PC-3 (cell line): ENCODE results near the gene FKBP11.

Source experiments
- EZH2phosphoT487 ChIP-seq: fragments of 300-600 bp; sonication (generic); IDR thresholded peaks from 2 replicates; pipeline ENCODE4 v1.6.1; 2018; ENCODE audit warnings: mild to moderate bottlenecking, antibody characterized with exemption, low read length, borderline replicate concordance
- TF ChIP-seq, protein P1 (sequence below): fragments of 300-600 bp; sonication (generic); conservative IDR thresholded peaks from 2 replicates; pipeline ENCODE4 v1.5.1; 2017; ENCODE audit warnings: antibody characterized with exemption, low read depth, mild to moderate bottlenecking, low read length

DNA sequence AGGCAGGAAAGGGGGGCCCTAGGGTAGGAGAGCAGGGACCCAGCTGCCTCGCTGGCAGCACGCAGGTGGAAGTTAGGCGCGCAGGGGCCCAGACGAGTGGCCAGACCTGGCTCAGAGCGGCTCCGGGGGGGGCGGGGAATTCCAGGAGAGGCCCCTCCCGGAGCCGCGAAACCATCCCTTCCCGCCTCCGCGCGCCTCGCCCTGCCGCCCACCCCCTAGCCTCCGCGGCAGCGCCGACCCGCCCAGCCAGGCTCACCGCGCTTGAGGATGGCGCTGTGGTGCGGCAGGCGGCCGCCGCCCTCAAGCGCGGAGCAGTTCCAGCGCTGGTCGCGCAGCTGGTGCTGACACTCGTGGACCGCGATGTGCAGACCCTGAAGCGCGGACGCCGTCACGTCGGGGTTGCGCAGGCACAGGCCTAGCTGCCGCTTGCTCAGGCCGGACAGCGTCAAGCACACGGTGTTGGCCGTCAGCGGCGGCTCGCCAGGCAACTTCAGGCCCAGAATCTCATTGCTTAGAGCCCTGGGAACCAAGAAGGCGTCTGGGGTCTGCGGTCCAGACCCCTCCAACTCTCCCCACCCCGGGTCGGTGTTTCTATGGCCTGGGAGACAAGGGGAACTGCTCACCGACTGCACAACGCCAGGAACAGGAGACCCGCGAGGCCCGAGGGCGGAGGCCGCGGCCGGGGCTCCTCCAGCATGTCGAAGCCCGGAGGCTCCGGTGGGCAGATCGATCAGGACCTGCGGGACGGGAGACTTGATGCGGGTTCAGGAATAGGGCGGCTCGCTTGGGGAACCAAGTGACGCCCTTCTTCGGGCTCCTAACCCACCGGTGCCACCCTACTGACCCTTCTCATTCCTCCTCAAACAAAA is 44.8 kb upstream of the FKBP11 start:
- TF ChIP-seq, protein P1, sequence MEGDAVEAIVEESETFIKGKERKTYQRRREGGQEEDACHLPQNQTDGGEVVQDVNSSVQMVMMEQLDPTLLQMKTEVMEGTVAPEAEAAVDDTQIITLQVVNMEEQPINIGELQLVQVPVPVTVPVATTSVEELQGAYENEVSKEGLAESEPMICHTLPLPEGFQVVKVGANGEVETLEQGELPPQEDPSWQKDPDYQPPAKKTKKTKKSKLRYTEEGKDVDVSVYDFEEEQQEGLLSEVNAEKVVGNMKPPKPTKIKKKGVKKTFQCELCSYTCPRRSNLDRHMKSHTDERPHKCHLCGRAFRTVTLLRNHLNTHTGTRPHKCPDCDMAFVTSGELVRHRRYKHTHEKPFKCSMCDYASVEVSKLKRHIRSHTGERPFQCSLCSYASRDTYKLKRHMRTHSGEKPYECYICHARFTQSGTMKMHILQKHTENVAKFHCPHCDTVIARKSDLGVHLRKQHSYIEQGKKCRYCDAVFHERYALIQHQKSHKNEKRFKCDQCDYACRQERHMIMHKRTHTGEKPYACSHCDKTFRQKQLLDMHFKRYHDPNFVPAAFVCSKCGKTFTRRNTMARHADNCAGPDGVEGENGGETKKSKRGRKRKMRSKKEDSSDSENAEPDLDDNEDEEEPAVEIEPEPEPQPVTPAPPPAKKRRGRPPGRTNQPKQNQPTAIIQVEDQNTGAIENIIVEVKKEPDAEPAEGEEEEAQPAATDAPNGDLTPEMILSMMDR = no peak
- TF ChIP-seq EZH2phosphoT487 = no peak
